T-cell (primary cell): Measurements from ENCODE around the gene NADSYN1. TPM values are rescaled to one million over a fixed set of nuclear protein-coding genes. Genes with fewer than 3 reads are reported as not detected.

Experiments used
- ATAC-seq, 4 experiments: fragments of 200-7000 bp in 3 of 4; fragments of 150-1000 bp in 1 of 4; cut with Tn5 transposase; replicated peaks in 1 of 4; 1 replicate in 3 of 4; 2 replicates in 1 of 4; pipeline ENCODE4 v1.10.0; 2021; ENCODE audit warnings: moderate library complexity in 3 of 4, mild to moderate bottlenecking in 2 of 4, moderate number of reproducible peaks in 1 of 4
- CTCF ChIA-PET, 2 donors: fragments of 300-600 bp; sonication (Branson Sonifier 250); formaldehyde crosslinking; loops; one replicate each; lab custom pipeline; 2022; ENCODE audit warnings: antibody characterized with exemption in 2 of 2; lab: Charles Lee
- POLR2A ChIA-PET, 2 donors: fragments of 300-600 bp; sonication (Branson Sonifier 250); formaldehyde crosslinking; loops; one replicate each; lab custom pipeline; 2022; ENCODE audit warnings: antibody characterized with exemption in 2 of 2; lab: Charles Lee
- DNase-seq, 35 experiments: peaks; one replicate each; pipeline versions ENCODE4 v3.0.0 to v3.0.0-alpha.2; 2013 to 2023
- H3K27ac ChIP-seq: one replicate; pipeline ENCODE4 v1.5.1; 2013; ENCODE audit warnings: low read length
- H3K27me3 ChIP-seq, 2 experiments: replicated peaks in 1 of 2; 1 replicate in 1 of 2; 2 replicates in 1 of 2; pipeline versions ENCODE4 v1.6.1 to v1.7.0; 2013; ENCODE audit warnings: low read length in 1 of 2, mixed read lengths in 1 of 2; ENCODE audit not compliant: control insufficient read depth in 2 of 2, insufficient read depth in 2 of 2; ENCODE audit errors: extremely low read depth in 1 of 2
- H3K36me3 ChIP-seq, 2 donors: 1 replicate in 1 of 2; 2 replicates in 1 of 2; pipeline versions ENCODE4 v1.6.1 to v1.7.0; 2013; ENCODE audit warnings: low read length in 1 of 2; ENCODE audit not compliant: control insufficient read depth in 2 of 2, insufficient read depth in 1 of 2; ENCODE audit errors: extremely low read depth in 1 of 2
- H3K4me1 ChIP-seq, 2 experiments: 1 replicate in 1 of 2; 2 replicates in 1 of 2; pipeline versions ENCODE4 v1.6.1 to v1.7.0; 2013; ENCODE audit warnings: low read length in 2 of 2, mixed read lengths in 1 of 2; ENCODE audit not compliant: insufficient read depth in 2 of 2, control insufficient read depth in 1 of 2; ENCODE audit errors: extremely low read depth in 1 of 2
- H3K4me3 ChIP-seq, 2 donors: 1 replicate in 1 of 2; 2 replicates in 1 of 2; pipeline versions ENCODE4 v1.5.1 to v1.7.0; 2013; ENCODE audit warnings: mild to moderate bottlenecking in 2 of 2, low read length in 1 of 2, moderate library complexity in 1 of 2; ENCODE audit not compliant: control insufficient read depth in 1 of 2; ENCODE audit errors: extremely low read depth in 1 of 2
- H3K9me3 ChIP-seq: 2 replicates; pipeline ENCODE4 v1.7.0; 2013
- H3K27ac Mint-ChIP-seq, 2 donors: one replicate each; pipeline ENCODE4 v1.8.0; 2020 to 2021; ENCODE audit warnings: mild to moderate bottlenecking in 2 of 2, mixed read lengths in 2 of 2
- H3K27me3 Mint-ChIP-seq, 2 donors: one replicate each; pipeline ENCODE4 v1.8.0; 2021 to 2022; ENCODE audit warnings: mixed read lengths in 2 of 2
- H3K36me3 Mint-ChIP-seq: one replicate; pipeline ENCODE4 v1.8.0; 2021; ENCODE audit warnings: mixed read lengths
- H3K4me1 Mint-ChIP-seq, 3 donors: one replicate each; pipeline ENCODE4 v1.8.0; 2020 to 2022; ENCODE audit warnings: mixed read lengths in 3 of 3, mild to moderate bottlenecking in 1 of 3
- H3K4me3 Mint-ChIP-seq, 3 donors: one replicate each; pipeline ENCODE4 v1.8.0; 2020 to 2022; ENCODE audit warnings: mild to moderate bottlenecking in 3 of 3, mixed read lengths in 3 of 3, moderate library complexity in 3 of 3
- H3K9me3 Mint-ChIP-seq, 3 donors: one replicate each; pipeline ENCODE4 v1.8.0; 2020 to 2022; ENCODE audit warnings: mixed read lengths in 3 of 3
- WGBS: methylation state at CpG from one replicate; pipeline ENCODE4 v1.1.5; 2013; ENCODE audit warnings: missing lambda C conversion rate; ENCODE audit not compliant: insufficient coverage; 5-methylcytosine and 5-hydroxymethylcytosine counted together
- total RNA-seq, 35 experiments: library from RNA in 6 of 35; stranded (reverse) in 6 of 35; fragments of 120-200 nt in 1 of 35; gene quantifications; one replicate each; pipeline versions ENCODE4 v1.2.1 to v1.2.4 and lab custom pipeline; 2013 to 2026

NADSYN1 gene
- total RNA-seq, 5 donors from 2014 or later (not counting 1 experiment from before 2014, with no cell fraction given): 125 to 190 (median 162) TPM

DNA sequence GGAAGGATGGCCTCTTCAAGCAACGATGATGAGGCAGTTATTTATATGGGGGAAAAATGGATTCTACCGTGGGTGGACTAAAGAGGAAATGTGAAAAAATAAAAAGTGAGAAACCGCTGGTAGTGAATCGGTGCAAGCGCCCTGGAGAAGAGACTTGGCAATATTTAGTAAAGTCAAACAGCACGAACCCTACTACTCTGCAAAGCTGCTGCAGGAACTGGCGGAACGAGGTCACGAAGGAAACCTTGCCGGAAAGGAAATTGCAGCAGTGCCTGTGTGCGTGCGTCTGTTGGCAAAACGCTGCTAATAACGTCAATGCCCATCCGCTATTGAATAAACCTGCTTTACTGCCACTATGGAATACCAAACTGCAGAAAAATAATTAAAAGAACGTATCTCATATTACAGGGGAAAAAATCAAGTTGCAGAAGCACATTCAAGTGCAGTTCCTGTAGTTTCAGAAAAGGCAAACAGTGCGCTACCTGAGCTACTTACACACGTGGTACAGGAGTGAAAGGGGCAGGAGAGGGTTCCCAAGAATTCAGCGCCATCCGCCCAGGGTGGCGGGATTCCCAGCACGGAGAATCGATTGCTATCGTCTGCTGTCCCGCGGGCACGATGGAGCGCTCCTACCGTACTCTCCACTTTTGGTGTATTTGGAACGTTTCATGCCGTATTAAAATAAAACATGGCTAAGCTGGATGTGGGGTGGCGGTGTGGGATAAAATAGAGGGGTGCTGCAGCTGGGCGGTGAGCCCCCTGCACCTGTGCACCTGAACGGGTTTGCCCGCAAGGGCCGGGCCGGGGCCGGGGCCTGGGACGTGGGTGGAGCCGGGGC, 585 bp upstream of the NADSYN1 start:
- WGBS: 1% methylated on average over 37 of the region's 40 CpGs
- Histone ChIP-seq H3K27ac (peak overlapping the region; percentile 98), H3K27me3 (no peaks in the 10 kb centered on the region), H3K4me3 (peak overlapping the region; percentile 97), H3K36me3 (peaks cover 4 to 25% of the 10 kb centered on the region in 2 donors), H3K4me1 (peaks cover 23 to 54% of the 10 kb centered on the region in 2 experiments), H3K9me3 (no peaks in the 10 kb centered on the region)
- H3K27me3 Mint-ChIP-seq: no peaks in the 10 kb centered on the region
- peak overlapping the region; percentile 94 to 96 for H3K27ac Mint-ChIP-seq
- DNase-seq (peak; percentile 21 to 88 (median 69)), ATAC-seq (peak; percentile 41 to 53 (median 43))
- H3K4me1 Mint-ChIP-seq: peaks cover 60 to 71% (median 65%) of the 10 kb centered on the region in 3 donors
- H3K36me3 Mint-ChIP-seq: peaks cover 21% of the 10 kb centered on the region
- no peaks in the 10 kb centered on the region for H3K9me3 Mint-ChIP-seq
- peak overlapping the region; percentile 86 to 92 (median 88) for H3K4me3 Mint-ChIP-seq
- CTCF ChIA-PET: interaction anchor here (0.5 to 1.2 kb wide), 5 partner anchors 8 to 772 kb away, joined by 3 to 11 read pairs (median 5); no protein-coding TSS in a partner anchor
- POLR2A ChIA-PET: interaction anchor here (0.6 to 0.7 kb wide), 2 partner anchors 350 to 404 kb away, joined by 7 to 10 read pairs; no protein-coding TSS in a partner anchor

DNA sequence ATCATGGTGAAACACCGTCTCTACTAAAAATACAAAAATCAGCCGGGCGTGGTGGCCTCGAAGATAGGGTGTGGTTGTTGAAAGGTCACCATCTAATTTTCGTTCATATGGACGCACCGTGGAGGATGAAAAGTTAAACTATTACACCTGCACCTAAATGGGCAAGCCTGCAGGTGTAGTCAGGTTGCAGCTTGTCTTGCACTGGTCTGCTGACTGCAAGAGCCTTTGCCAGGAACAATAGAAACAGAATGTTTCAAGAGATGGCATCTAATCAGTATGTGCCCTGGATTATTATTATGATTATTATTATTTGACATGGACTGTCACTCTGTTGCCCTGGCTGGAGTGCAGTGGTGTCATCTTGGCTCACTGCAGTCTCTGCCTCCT, 908 bp downstream of the NADSYN1 start:
- H3K27me3 Mint-ChIP-seq: no peaks in the 10 kb centered on the region
- H3K27me3 ChIP-seq: no peaks in the 10 kb centered on the region
- peaks cover 58 to 72% (median 66%) of the 10 kb centered on the region in 3 donors for H3K4me1 Mint-ChIP-seq
- H3K4me1 ChIP-seq: peaks cover 22 to 49% of the 10 kb centered on the region in 2 experiments
- H3K27ac Mint-ChIP-seq: peak overlapping the region; percentile 15 to 44
- H3K9me3 ChIP-seq: no peaks in the 10 kb centered on the region
- ATAC-seq (no peak), DNase-seq (peak in 1 of 35 experiments; percentile 11)
- H3K36me3 Mint-ChIP-seq: peaks cover 29% of the 10 kb centered on the region
- peak overlapping the region; percentile 86 to 92 (median 88) for H3K4me3 Mint-ChIP-seq
- no peak overlapping the region for H3K27ac ChIP-seq
- peaks cover 6 to 40% of the 10 kb centered on the region in 2 donors for H3K36me3 ChIP-seq
- ChIA-PET POLR2A (no interaction called here), CTCF (no interaction called here)
- 71% methylated on average over 3 of the region's 7 CpGs for WGBS
- no peaks in the 10 kb centered on the region for H3K9me3 Mint-ChIP-seq
- peak overlapping the region; percentile 97 for H3K4me3 ChIP-seq

DNA sequence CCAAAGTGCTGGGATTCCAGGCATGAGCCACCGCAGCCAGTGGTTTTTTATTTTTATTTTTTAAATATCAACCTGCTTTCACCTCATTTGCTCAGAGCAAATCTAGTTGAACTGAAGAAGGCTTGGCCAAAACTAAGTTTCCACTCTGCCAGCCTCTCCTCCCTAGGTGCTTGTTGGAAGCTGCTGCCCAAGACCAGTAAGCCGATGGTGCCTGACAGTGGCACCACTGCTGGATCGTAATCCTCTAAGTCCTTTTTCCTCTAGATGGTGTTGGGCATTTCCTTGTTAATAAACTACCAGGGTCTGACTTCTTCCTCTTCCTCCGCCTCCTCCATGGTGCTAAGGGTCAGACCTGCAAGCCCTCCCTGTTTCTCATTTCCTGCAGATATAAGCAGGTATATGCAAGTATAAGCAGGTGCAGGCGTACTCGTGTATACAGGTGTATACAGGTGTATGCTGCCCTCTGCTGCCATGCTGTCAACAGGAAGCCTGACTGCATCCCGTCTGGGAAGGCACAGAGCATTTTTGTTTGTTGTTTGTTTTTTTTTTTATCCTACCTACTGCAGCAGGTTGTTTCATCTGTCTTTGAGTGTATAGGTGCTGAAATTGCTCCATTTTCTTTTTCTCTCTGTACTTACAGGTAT, 1.6 kb downstream of the NADSYN1 start:
- H3K4me3 ChIP-seq: no peak overlapping the region

DNA sequence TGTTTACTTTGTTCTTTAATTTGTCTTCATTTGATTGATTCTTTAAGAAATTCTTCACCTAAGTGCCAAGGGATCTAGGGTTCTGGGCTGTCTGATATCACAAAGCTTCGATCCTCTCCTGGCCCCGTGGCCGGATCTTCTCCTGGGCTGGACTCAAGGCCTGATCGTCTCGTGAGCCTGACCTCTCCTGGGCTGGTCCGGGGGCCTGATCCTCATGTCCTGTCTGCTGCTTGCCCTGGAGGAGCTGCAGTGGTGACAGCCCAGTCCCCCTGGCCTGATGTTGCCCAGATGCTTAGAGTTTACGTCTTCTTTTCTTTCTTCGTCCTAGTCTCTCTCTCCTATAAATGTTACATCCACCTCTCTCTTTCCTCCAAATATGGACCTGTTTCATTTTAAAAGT, 3.3 kb downstream of the NADSYN1 start:
- WGBS: 96% methylated on average over 5 of the region's 8 CpGs
- H3K27ac Mint-ChIP-seq: no peak overlapping the region
- no peak overlapping the region for H3K27ac ChIP-seq
- H3K36me3 Mint-ChIP-seq: peaks cover 49% of the 10 kb centered on the region
- ChIA-PET POLR2A (no interaction called here), CTCF (no interaction called here)
- no peaks in the 10 kb centered on the region for H3K9me3 Mint-ChIP-seq
- no peak overlapping the region for H3K4me3 Mint-ChIP-seq
- peaks cover 13 to 57% of the 10 kb centered on the region in 2 donors for H3K36me3 ChIP-seq
- H3K9me3 ChIP-seq: no peaks in the 10 kb centered on the region
- peaks cover 13 to 37% of the 10 kb centered on the region in 2 experiments for H3K4me1 ChIP-seq
- no peak for ATAC-seq
- no peaks in the 10 kb centered on the region for H3K27me3 Mint-ChIP-seq
- H3K27me3 ChIP-seq: no peaks in the 10 kb centered on the region
- no peak for DNase-seq
- H3K4me3 ChIP-seq: no peak overlapping the region
- H3K4me1 Mint-ChIP-seq: peaks cover 38 to 58% (median 47%) of the 10 kb centered on the region in 3 donors

More for the DNA sequence above, 1.6 kb downstream of the NADSYN1 start:
- POLR2A ChIA-PET: no interaction called here
- ATAC-seq: no peak
- peaks cover 11 to 47% of the 10 kb centered on the region in 2 donors for H3K36me3 ChIP-seq
- H3K4me3 Mint-ChIP-seq: peak overlapping the region; percentile 86 to 92 (median 88)
- H3K9me3 Mint-ChIP-seq: no peaks in the 10 kb centered on the region
- peaks cover 53 to 67% (median 60%) of the 10 kb centered on the region in 3 donors for H3K4me1 Mint-ChIP-seq
- no peaks in the 10 kb centered on the region for H3K9me3 ChIP-seq
- peaks cover 17 to 42% of the 10 kb centered on the region in 2 experiments for H3K4me1 ChIP-seq
- no peaks in the 10 kb centered on the region for H3K27me3 Mint-ChIP-seq
- CTCF ChIA-PET: interaction anchor here in 1 of 2 donors (0.6 kb wide), 1 partner anchor 170 kb away, joined by 6 read pairs; no protein-coding TSS in a partner anchor
- H3K27ac ChIP-seq: no peak overlapping the region
- peak overlapping the region; percentile 41 to 47 for H3K27ac Mint-ChIP-seq
- DNase-seq: peak in 30 of 35 experiments; percentile 12 to 65 (median 38)
- H3K27me3 ChIP-seq: no peaks in the 10 kb centered on the region
- WGBS: 51% methylated on average over 3 of the region's 7 CpGs
- peaks cover 33% of the 10 kb centered on the region for H3K36me3 Mint-ChIP-seq

DNA sequence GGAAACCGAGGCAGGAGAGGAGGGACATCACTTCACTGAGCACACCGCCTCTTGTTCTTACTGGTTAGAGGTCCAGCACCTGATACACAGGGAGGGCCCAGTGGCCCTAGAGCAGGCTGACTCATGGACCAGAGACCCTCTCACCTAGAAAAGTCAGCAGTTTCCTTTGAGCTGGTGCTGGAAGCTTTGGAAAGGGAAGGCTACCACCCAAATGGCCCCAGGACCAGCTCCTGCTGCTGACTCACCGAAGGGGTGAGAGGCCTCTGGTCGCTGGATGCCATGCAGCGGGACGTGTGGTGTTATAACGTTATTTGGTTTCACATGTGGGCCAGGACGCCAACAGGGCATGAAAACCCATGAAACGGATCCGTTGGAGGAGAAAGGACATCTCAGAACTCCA, 3.8 kb downstream of the NADSYN1 start:
- Mint-ChIP-seq H3K27ac (no peak overlapping the region), H3K9me3 (no peaks in the 10 kb centered on the region), H3K4me1 (peaks cover 33 to 52% (median 42%) of the 10 kb centered on the region in 3 donors), H3K27me3 (no peaks in the 10 kb centered on the region), H3K36me3 (peaks cover 53% of the 10 kb centered on the region), H3K4me3 (no peak overlapping the region)
- Histone ChIP-seq H3K4me1 (peaks cover 9 to 32% of the 10 kb centered on the region in 2 experiments), H3K27ac (no peak overlapping the region), H3K4me3 (no peak overlapping the region), H3K27me3 (no peaks in the 10 kb centered on the region), H3K9me3 (no peaks in the 10 kb centered on the region), H3K36me3 (peaks cover 13 to 60% of the 10 kb centered on the region in 2 donors)
- DNase-seq: no peak
- 100% methylated on average over 5 of the region's 10 CpGs for WGBS
- ATAC-seq: no peak
- CTCF ChIA-PET: no interaction called here
- POLR2A ChIA-PET: no interaction called here
